HepG2 (cell line): ENCODE measurements around the gene SYNPO. TPM values are rescaled to one million over a fixed set of nuclear protein-coding genes. Genes with fewer than 3 reads are reported as not detected.

Experiments
- ATAC-seq: fragments of 200-7000 bp; cut with Tn5 transposase; 3 replicates; pipeline ENCODE4 v1.9.1; 2020; ENCODE audit warnings: mild to moderate bottlenecking, moderate library complexity
- BruUV-seq: library from RNA; stranded (reverse); fragments of 400-500 nt; replicated peaks from 2 replicates; lab custom pipeline; 2021; lab: Mats Ljungman, UMichigan
- CTCF ChIA-PET: fragments of 300-600 bp; formaldehyde crosslinking; extraction: SDS; loops from one replicate; lab custom pipeline; 2021; ENCODE audit warnings: low total read pairs, inconsistent platforms, low intra/inter-chr PET ratio; lab: Yijun Ruan, JAX
- POLR2A ChIA-PET: fragments of 350-600 bp; sonication (Branson Sonifier 250); formaldehyde crosslinking; loops from one replicate; lab custom pipeline; 2020; ENCODE audit warnings: antibody characterized with exemption, inconsistent platforms; lab: Yijun Ruan, JAX
- DNase-seq: peaks from one replicate; pipeline ENCODE4 v3.0.0-alpha.2; 2015; ENCODE audit warnings: low spot score
- FAIRE-seq: peaks from 3 replicates; lab custom pipeline; 2011; peaks lifted over from hg19 to GRCh38; lab: Jason Lieb, UNC
- H2AFZ ChIP-seq: one replicate; pipeline ENCODE4 v1.6.1; 2011; ENCODE audit warnings: low read length, inconsistent platforms
- H3K27ac ChIP-seq: fragments of 300-600 bp; 3 replicates; pipeline ENCODE4 v1.8.0; 2011; ENCODE audit warnings: mixed run types, mild to moderate bottlenecking, mixed read lengths, low read length, inconsistent platforms; ENCODE audit not compliant: insufficient read depth; ENCODE audit errors: extremely low read length
- H3K27me3 ChIP-seq, 2 experiments: fragments of 200-600 bp in 1 of 2; 2 replicates in 1 of 2; 3 replicates in 1 of 2; pipeline versions ENCODE4 v1.6.0 to v1.8.0; 2011; ENCODE audit warnings: low read length in 2 of 2, mild to moderate bottlenecking in 2 of 2, moderate library complexity in 2 of 2, inconsistent platforms in 1 of 2; ENCODE audit not compliant: insufficient read depth in 2 of 2, control insufficient read depth in 1 of 2
- H3K36me3 ChIP-seq, 2 experiments: fragments of 200-600 bp in 1 of 2; replicated peaks in 1 of 2; 2 replicates in 1 of 2; 3 replicates in 1 of 2; pipeline versions ENCODE4 v1.5.1 to v1.8.0; 2011; ENCODE audit warnings: low read length in 2 of 2, inconsistent platforms in 1 of 2; ENCODE audit not compliant: insufficient read depth in 2 of 2, control insufficient read depth in 1 of 2
- H3K4me1 ChIP-seq: 2 replicates; pipeline ENCODE4 v1.5.1; 2012; ENCODE audit warnings: low read length, inconsistent platforms; ENCODE audit not compliant: insufficient read depth
- H3K4me2 ChIP-seq: 2 replicates; pipeline ENCODE4 v1.6.0; 2011; ENCODE audit warnings: low read depth, low read length, inconsistent platforms
- H3K4me3 ChIP-seq, 3 experiments: fragments of 200-600 bp in 1 of 3; sonication (generic), shearing (Covaris generic) in 1 of 3; replicated peaks in 1 of 3; 2 replicates each; pipeline ENCODE4 v1.5.1; 2011 to 2016; ENCODE audit warnings: low read length in 3 of 3, inconsistent platforms in 2 of 3, low read depth in 2 of 3, mild to moderate bottlenecking in 2 of 3, control low read depth in 1 of 3, mixed read lengths in 1 of 3; ENCODE audit not compliant: insufficient read depth in 1 of 3
- H3K79me2 ChIP-seq: one replicate; pipeline ENCODE4 v1.6.1; 2011; ENCODE audit warnings: low read length, inconsistent platforms; ENCODE audit not compliant: insufficient read depth
- H3K9ac ChIP-seq: 2 replicates; pipeline ENCODE4 v1.6.0; 2011; ENCODE audit warnings: mild to moderate bottlenecking, low read depth, low read length, inconsistent platforms; ENCODE audit not compliant: insufficient read depth
- H3K9me3 ChIP-seq: 2 replicates; pipeline ENCODE4 v1.5.1; 2012; ENCODE audit warnings: mild to moderate bottlenecking, low read length
- H4K20me1 ChIP-seq: 2 replicates; pipeline ENCODE4 v1.6.0; 2011; ENCODE audit warnings: inconsistent platforms, mild to moderate bottlenecking, low read length, moderate library complexity; ENCODE audit not compliant: insufficient read depth
- KLF9 ChIP-seq: IDR thresholded peaks from 2 replicates; pipeline ENCODE4 v1.6.1; 2016; ENCODE audit warnings: low read depth
- MED1 ChIP-seq: sonication (generic); formaldehyde crosslinking; IDR thresholded peaks from 2 replicates; pipeline ENCODE4 v1.4.0; 2020; ENCODE audit warnings: missing genetic modification reagents
- NFIC ChIP-seq: IDR thresholded peaks from 2 replicates; pipeline ENCODE4 v1.6.1; 2012; ENCODE audit warnings: mild to moderate bottlenecking, low read length, inconsistent platforms
- RARG ChIP-seq: sonication (generic); formaldehyde crosslinking; IDR thresholded peaks from 2 replicates; pipeline ENCODE4 v1.4.0; 2020; ENCODE audit warnings: low read depth, mild to moderate bottlenecking, missing genetic modification reagents
- ZNF232 ChIP-seq: sonication (generic); formaldehyde crosslinking; IDR thresholded peaks from 2 replicates; pipeline ENCODE4 v1.4.0; 2020; ENCODE audit warnings: missing genetic modification reagents, borderline replicate concordance
- ZNF432 ChIP-seq: sonication (generic); formaldehyde crosslinking; IDR thresholded peaks from 2 replicates; pipeline ENCODE4 v1.5.0; 2020; ENCODE audit warnings: missing genetic modification reagents, mild to moderate bottlenecking, borderline replicate concordance
- WGBS: methylation state at CpG from one replicate; pipeline ENCODE4 v1.1.6; 2017; ENCODE audit warnings: low lambda C conversion rate; 5-methylcytosine and 5-hydroxymethylcytosine counted together
- in situ Hi-C: cut with HindIII; loops from 2 replicates; pipeline ENCODE4 v1.10.0; 2017; ENCODE audit warnings: low pct_unique_long_range_greater_than_20kb; ENCODE audit not compliant: extremely low pct_ligation_motif_present
- intact Hi-C: fragments of 100-400 bp; cut with micrococcal nuclease; formaldehyde crosslinking; loops from one replicate; pipeline ENCODE4 v1.10.0; 2022; ENCODE audit not compliant: unreplicated experiment
- polyA plus RNA-seq, 8 experiments: library from polyadenylated mRNA; depleted of rRNA in 3 of 8; stranded (reverse) in 7 of 8; unstranded in 1 of 8; fragments of >200 nt; fragmentation: Illumina TruSeq in 4 of 8; extraction: Trizol in 4 of 8; gene quantifications; 2 replicates each; pipeline versions ENCODE4 v1.2.1 to v1.2.3, GENCODE V29; 2011 to 2016; ENCODE audit warnings: low read depth in 4 of 8, missing spikeins in 1 of 8, mixed read lengths in 1 of 8; ENCODE audit not compliant: insufficient read depth in 1 of 8
- total RNA-seq, 5 experiments: library from RNA; depleted of rRNA; stranded (reverse); fragments of >200 nt; fragmentation: Illumina TruSeq; extraction: Trizol; gene quantifications; 2 replicates each; pipeline ENCODE4 v1.2.3, GENCODE V29; 2016; ENCODE audit warnings: low read depth in 1 of 5
- TF ChIP-seq, protein P1 (sequence below): sonication (generic); formaldehyde crosslinking; IDR thresholded peaks from 2 replicates; pipeline ENCODE4 v1.5.0; 2020; ENCODE audit warnings: mild to moderate bottlenecking, low read depth, missing genetic modification reagents, borderline replicate concordance
- TF ChIP-seq, protein P2 (sequence below): sonication (generic); formaldehyde crosslinking; IDR thresholded peaks from 2 replicates; pipeline ENCODE4 v1.4.0; 2020; ENCODE audit warnings: missing genetic modification reagents; ENCODE audit errors: not compliant biosample characterization

SYNPO gene
- total and polyA plus RNA-seq, 2 of the 13 experiments (the other 11 are each of a cell fraction or from before 2014, with no cell fraction given) = 0.09 to 0.30 TPM

DNA sequence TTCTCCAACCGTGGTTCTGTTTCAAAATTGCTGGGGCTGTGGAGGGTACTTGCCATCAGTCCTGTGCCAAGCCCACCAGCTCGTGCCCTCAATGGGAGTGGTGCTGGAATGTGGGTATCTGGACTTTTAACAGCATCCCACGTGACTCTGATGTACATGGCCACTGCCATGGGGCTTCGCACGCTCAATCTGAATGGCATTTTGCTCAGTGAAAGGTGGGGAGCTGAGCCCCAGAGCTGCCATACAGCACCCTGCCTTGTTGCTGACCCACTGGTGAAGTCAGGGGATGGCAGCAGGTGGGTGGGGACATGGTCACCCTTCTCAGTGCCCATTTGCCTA is 16.6 kb upstream of the SYNPO start:
- WGBS = 0% methylated on average over 2 of the region's 5 CpGs
- FAIRE-seq = no peak
- no peaks in the 10 kb centered on the region for H3K9me3 ChIP-seq
- no peak overlapping the region for H3K27ac ChIP-seq
- intact Hi-C loops = no loop called here
- POLR2A ChIA-PET = no interaction called here
- H3K79me2 ChIP-seq = no peaks in the 10 kb centered on the region
- H3K4me3 ChIP-seq = no peak overlapping the region; a peak in 1 of 6 replicates
- no peaks in the 10 kb centered on the region for H4K20me1 ChIP-seq
- CTCF ChIA-PET = no interaction called here
- BruUV-seq = no TSS peak
- H3K27me3 ChIP-seq = peaks cover 4 to 45% of the 10 kb centered on the region in 2 experiments
- DNase-seq = no peak
- no peak overlapping the region for H2AFZ ChIP-seq
- TF ChIP-seq, protein P1, sequence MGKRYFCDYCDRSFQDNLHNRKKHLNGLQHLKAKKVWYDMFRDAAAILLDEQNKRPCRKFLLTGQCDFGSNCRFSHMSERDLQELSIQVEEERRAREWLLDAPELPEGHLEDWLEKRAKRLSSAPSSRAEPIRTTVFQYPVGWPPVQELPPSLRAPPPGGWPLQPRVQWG = no peak
- TF ChIP-seq MED1 (CRISPR knock-in tag) (no peak), ZNF232 (CRISPR knock-in tag) (no peak), RARG (no peak), NFIC (no peak), KLF9 (CRISPR knock-in tag) (no peak), ZNF432 (CRISPR knock-in tag) (no peak)
- TF ChIP-seq, protein P2, sequence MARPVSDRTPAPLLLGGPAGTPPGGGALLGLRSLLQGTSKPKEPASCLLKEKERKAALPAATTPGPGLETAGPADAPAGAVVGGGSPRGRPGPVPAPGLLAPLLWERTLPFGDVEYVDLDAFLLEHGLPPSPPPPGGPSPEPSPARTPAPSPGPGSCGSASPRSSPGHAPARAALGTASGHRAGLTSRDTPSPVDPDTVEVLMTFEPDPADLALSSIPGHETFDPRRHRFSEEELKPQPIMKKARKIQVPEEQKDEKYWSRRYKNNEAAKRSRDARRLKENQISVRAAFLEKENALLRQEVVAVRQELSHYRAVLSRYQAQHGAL (CRISPR knock-in tag) = no peak
- H3K4me2 ChIP-seq = peak overlapping the region; percentile 36; the same call in 1 of the 2 replicates
- no peaks in the 10 kb centered on the region for H3K36me3 ChIP-seq
- no peak overlapping the region for H3K9ac ChIP-seq
- no peak for ATAC-seq
- peaks cover 13% of the 10 kb centered on the region for H3K4me1 ChIP-seq
- in situ Hi-C loops = no loop called here
